GM18870 (cell line): ENCODE results near the gene DUS4L.
A peak's percentile ranks its signal among the peaks of the same experiment; 100 is the strongest.

Experiments used
- ATAC-seq: cut with Tn5 transposase; IDR thresholded peaks from one replicate; pipeline ENCODE4 v1.9.1; 2021; ENCODE audit warnings: moderate library complexity; ENCODE audit not compliant: unreplicated experiment

The DUS4L gene

GRCh38 chr7:107579885-107580715, 16.3 kb downstream of the DUS4L start, which contains the start of gene BCAP29:
BCAP29 (plus strand) TSS chr7:107580246; CDS start chr7:107580773, 527 bp downstream.
- peak; percentile 72 for ATAC-seq

GRCh38 chr7:107580716-107581383, 17.1 kb downstream of the DUS4L start:
- no peak for ATAC-seq

GRCh38 chr7:107581387-107582013, 17.7 kb downstream of the DUS4L start:
- no peak for ATAC-seq

DNA sequence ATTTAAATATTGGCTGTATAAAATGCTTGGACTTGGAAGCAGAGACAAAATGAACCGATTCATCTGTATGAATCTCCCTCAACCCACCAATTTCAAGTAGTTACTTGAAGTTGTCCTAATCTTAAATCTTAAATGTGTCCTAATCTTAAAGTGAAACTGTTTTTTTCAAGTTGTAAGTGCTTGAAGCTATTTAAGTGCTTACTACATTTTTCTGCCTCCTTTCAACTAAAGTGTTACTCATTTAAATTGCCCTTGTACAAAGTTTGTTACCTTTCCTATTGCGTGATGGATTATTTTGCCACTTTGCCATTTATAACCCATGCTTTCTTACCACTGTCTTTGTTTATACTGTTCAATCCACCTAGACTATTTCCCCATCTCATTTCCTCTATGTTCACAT, 19.1 kb downstream of the DUS4L start:
- no peak for ATAC-seq

DNA sequence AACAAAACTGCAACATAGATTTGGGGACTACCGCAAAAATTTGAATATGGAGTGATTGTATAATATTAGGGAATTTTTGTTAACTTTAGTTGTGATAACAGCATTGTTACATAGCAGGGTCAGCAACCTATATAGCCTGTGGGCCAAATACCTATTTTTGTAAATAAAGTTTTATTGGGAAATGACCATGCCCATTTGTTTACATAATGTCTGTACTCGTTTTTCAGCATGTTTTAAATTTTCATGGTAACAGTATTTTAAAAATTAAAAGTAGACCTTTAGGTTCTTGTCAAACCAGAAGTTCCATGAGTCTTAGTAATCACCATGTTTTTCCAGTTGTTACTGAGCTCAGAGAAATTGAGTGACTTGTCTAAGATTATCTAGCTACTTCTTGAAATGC, 20.9 kb downstream of the DUS4L start:
- no peak for ATAC-seq

GRCh38 chr7:107588529-107589130, 24.9 kb downstream of the DUS4L start:
- ATAC-seq = no peak

DNA sequence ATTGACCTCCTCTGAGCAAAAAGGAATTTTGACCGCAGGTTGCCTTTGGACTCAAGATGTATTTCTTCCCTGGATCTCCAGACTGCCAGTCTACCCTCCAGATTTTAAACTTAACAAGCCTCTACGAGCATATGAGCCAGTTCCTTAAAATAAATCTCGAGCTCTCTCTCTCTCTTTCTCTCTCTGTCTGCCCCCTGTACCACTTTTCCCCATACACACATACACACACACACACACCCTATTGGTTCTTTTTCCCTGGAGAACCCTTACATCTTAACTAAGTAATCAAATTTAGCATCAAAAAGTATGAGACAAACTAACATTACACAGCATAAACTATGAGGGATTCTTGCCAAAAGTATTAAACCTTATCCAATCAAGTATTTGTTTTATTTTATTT, 27.6 kb downstream of the DUS4L start:
- ATAC-seq = no peak

- no peak for ATAC-seq
Measured at GRCh38 chr7:107592361-107593024, 28.7 kb downstream of the DUS4L start.

DNA sequence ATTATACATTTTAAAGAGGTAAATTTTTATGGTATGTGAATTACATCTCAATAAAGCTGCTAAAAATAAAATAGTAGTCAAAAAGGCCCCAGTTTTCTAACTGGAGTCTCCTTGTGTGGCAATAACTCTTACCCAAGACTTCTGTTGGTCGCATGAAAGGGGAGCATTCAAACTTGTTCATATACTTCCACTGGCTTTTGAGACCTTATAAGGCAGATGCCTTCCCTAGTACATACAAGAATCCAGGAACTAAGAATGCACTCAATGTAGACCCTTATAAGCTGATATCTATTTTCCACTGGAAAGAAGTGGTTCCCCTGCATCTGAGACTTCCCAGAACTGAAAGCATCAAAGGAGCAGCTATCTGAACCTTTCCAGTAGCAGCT, 29.2 kb downstream of the DUS4L start:
- ATAC-seq = no peak

- no peak for ATAC-seq
Measured at GRCh38 chr7:107594961-107595737, 31.4 kb downstream of the DUS4L start.

GRCh38 chr7:107596881-107597581, 33.3 kb downstream of the DUS4L start:
- no peak for ATAC-seq

GRCh38 chr7:107597582-107597916, 33.8 kb downstream of the DUS4L start:
- ATAC-seq = no peak

- ATAC-seq = no peak
Measured at GRCh38 chr7:107597953-107598352, 34.2 kb downstream of the DUS4L start.

DNA sequence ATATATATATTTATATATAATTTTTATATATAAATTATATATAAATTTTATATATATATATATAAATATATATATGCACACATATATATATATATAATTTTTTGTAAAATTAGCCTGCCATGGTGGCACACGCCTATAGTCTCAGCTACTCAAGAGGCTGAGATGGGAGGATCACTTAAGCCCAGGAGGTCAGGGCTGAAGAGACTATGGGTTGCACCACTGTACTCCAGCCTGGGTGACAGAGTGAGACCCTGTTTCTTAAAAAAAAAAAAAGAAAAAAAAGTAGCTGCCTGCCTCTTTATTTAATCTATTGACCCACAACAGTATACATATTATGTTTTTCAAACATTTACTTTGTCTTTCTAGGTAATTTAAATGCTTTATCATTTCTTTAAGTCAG, 35.5 kb downstream of the DUS4L start:
- no peak for ATAC-seq

GRCh38 chr7:107600816-107601215, 37.0 kb downstream of the DUS4L start:
- no peak for ATAC-seq

GRCh38 chr7:107605218-107605815, 41.5 kb downstream of the DUS4L start:
- ATAC-seq = no peak

DNA sequence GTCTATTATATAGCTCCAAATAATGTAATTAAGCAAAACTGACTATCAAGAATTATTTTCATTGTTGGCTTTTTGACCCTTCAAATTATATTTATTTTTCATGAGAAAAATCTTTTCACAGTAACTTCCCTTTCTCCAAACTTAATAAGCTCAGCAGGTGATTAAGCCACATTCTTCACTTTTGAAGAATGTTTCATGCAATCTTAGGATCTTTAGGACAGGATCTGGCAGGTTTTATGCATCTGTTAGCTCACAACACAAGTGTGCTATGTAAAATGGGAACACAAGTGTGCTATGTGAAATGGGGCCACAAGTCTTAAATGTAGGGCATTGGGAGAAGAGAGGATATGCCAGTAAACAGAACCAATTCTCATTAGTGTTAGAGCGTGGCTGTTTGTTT, 42.5 kb downstream of the DUS4L start:
- no peak for ATAC-seq

DNA sequence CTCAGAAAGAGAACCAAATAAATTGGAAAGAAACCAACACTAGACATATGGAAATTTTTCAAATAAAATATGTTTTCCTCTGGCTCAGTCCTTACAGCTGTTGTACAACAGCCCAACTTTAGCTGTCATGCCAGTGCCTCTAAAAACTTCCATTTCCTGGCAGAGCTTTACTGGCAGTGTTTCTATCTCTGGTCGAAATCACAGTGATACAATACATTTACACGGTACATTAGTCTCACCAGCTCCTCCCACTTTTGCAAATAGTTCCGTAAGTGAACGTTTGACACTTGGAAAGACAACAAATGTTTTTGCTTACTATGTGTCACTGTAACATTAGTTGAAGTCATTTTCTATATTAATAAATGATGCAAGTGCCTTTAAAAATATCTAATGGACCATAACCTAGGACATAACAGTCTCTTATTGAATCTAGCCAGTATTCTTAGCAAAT, 46.1 kb downstream of the DUS4L start:
- no peak for ATAC-seq

DNA sequence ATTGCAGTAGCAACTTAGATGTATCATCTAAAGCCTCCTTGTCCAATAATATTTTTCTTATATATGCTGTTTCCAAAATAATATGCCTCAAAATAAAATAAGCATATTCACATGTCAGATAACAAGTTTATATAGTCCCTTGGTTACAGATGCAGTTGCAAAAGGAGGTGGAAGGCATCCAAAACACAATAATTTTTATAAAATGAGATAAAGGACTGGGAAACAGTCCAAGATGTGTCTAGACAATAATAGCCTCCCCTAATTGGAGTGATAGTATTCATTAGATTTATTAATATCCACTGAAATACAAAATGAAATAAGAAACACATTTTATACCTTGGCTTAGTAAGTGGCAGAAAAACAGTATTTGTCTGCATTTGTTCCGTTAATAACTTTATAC, 46.6 kb downstream of the DUS4L start:
- no peak for ATAC-seq
